ENCODE results near the gene NAALADL1.

GRCh38 chr11:65087216-65087615, 28.9 kb upstream of the NAALADL1 start:
- no peak for TF ChIP-seq CTCF (conservative IDR thresholded peaks at IDR 0.05; ENCODE audit: low read depth in 2 of 2)
- TF ChIP-seq POLR2AphosphoS5 (IDR thresholded peaks at IDR 0.05; ENCODE audit: low read depth), result no peak
- no peak for TF ChIP-seq REST (IDR thresholded peaks at IDR 0.05; ENCODE audit: unreplicated experiment)
- no peak for TF ChIP-seq EZH2 (IDR thresholded peaks at IDR 0.05; ENCODE audit: low read depth, unreplicated experiment)
- TF ChIP-seq CREB1 (CRISPR knock-in tag; IDR thresholded peaks at IDR 0.05; ENCODE audit: low read depth), result no peak
- TF ChIP-seq EZH2phosphoT487 (IDR thresholded peaks at IDR 0.05; ENCODE audit: unreplicated experiment), result no peak
- TF ChIP-seq JUNB (IDR thresholded peaks at IDR 0.05; ENCODE audit: unreplicated experiment), result no peak
- TF ChIP-seq, protein P1, sequence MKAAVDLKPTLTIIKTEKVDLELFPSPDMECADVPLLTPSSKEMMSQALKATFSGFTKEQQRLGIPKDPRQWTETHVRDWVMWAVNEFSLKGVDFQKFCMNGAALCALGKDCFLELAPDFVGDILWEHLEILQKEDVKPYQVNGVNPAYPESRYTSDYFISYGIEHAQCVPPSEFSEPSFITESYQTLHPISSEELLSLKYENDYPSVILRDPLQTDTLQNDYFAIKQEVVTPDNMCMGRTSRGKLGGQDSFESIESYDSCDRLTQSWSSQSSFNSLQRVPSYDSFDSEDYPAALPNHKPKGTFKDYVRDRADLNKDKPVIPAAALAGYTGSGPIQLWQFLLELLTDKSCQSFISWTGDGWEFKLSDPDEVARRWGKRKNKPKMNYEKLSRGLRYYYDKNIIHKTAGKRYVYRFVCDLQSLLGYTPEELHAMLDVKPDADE (IDR thresholded peaks at IDR 0.05), result no peak
- TF ChIP-seq NANOG (IDR thresholded peaks at IDR 0.05; ENCODE audit: borderline replicate concordance), result no peak
